GM18498 (cell line): ENCODE measurements around the gene NUDT15.

Source experiments
- ATAC-seq: cut with Tn5 transposase; IDR thresholded peaks from one replicate; pipeline ENCODE4 v1.9.1; 2021; ENCODE audit warnings: mild to moderate bottlenecking, moderate library complexity; ENCODE audit not compliant: unreplicated experiment

Gene NUDT15

DNA sequence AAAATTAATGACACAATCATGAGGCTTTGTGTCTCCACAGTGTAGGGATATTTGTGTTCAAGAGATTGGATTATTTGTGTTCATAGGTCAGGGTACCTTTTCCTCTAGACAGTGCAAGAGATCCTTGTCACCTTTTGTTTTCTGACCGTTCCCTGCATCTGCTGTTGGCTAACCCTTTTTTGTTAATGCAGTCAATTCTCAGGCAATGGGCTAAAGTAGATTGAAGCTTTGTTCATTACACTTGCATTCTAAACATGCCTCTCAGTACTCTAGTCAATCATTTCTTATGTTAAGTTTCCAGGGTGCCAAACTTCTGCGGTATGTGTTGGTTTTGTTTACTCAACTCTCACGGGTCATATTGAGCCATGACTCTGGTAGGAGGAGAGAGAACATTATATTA, 59.1 kb downstream of the NUDT15 start:
- no peak for ATAC-seq
